Measurements from ENCODE around the gene COMMD9.

DNA sequence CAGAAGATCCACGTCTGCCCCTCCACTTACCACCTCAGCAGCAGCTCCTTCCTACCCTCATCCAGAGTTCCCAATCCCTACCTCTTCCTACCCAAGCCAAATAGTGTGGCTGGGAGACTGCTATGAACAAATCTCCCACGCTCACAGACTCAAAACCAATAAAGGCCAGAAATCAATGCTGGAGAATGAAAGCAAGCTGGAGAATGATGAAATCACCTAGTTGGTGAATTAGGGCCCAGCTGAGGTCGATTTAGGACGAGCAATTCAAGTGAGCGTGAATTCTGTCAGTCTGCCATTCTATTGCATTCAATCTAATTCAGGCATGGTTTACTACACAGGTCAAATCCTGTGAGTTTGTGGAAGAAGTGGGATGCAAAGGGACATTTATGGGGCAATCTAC lies 22.5 kb downstream of the COMMD9 start:
- TF ChIP-seq MXI1 (IDR thresholded peaks at IDR 0.05; ENCODE audit: borderline replicate concordance, low read depth, low read length) (no peak), POLR2A (IDR thresholded peaks at IDR 0.05; ENCODE audit: low read depth, low read length) (no peak), NFE2L2 (IDR thresholded peaks at IDR 0.05; ENCODE audit: low read depth, low read length) (no peak), RCOR1 (IDR thresholded peaks at IDR 0.05; ENCODE audit: insufficient replicate concordance, low read length) (no peak), SMC3 (IDR thresholded peaks at IDR 0.05; ENCODE audit: low read depth, low read length) (no peak), CHD1 (IDR thresholded peaks at IDR 0.05; ENCODE audit: low read depth, low read length) (no peak), RFX5 (IDR thresholded peaks at IDR 0.05; ENCODE audit: low read depth, low read length) (no peak), RAD21 (IDR thresholded peaks at IDR 0.05; ENCODE audit: low read length) (no peak), MAFK (IDR thresholded peaks at IDR 0.05; ENCODE audit: low read depth, low read length) (no peak), CEBPB (IDR thresholded peaks at IDR 0.05; ENCODE audit: low read depth, low read length) (no peak), BHLHE40 (IDR thresholded peaks at IDR 0.05; ENCODE audit: low read depth, low read length) (no peak)
- TF ChIP-seq, protein P1, sequence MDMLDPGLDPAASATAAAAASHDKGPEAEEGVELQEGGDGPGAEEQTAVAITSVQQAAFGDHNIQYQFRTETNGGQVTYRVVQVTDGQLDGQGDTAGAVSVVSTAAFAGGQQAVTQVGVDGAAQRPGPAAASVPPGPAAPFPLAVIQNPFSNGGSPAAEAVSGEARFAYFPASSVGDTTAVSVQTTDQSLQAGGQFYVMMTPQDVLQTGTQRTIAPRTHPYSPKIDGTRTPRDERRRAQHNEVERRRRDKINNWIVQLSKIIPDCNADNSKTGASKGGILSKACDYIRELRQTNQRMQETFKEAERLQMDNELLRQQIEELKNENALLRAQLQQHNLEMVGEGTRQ (IDR thresholded peaks at IDR 0.05; ENCODE audit: low read depth, low read length), result no peak
- TF ChIP-seq, protein P2, sequence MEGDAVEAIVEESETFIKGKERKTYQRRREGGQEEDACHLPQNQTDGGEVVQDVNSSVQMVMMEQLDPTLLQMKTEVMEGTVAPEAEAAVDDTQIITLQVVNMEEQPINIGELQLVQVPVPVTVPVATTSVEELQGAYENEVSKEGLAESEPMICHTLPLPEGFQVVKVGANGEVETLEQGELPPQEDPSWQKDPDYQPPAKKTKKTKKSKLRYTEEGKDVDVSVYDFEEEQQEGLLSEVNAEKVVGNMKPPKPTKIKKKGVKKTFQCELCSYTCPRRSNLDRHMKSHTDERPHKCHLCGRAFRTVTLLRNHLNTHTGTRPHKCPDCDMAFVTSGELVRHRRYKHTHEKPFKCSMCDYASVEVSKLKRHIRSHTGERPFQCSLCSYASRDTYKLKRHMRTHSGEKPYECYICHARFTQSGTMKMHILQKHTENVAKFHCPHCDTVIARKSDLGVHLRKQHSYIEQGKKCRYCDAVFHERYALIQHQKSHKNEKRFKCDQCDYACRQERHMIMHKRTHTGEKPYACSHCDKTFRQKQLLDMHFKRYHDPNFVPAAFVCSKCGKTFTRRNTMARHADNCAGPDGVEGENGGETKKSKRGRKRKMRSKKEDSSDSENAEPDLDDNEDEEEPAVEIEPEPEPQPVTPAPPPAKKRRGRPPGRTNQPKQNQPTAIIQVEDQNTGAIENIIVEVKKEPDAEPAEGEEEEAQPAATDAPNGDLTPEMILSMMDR (conservative IDR thresholded peaks at IDR 0.05; ENCODE audit: low read depth, low read length), result no peak
- TF ChIP-seq, protein P3, sequence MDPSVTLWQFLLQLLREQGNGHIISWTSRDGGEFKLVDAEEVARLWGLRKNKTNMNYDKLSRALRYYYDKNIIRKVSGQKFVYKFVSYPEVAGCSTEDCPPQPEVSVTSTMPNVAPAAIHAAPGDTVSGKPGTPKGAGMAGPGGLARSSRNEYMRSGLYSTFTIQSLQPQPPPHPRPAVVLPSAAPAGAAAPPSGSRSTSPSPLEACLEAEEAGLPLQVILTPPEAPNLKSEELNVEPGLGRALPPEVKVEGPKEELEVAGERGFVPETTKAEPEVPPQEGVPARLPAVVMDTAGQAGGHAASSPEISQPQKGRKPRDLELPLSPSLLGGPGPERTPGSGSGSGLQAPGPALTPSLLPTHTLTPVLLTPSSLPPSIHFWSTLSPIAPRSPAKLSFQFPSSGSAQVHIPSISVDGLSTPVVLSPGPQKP (IDR thresholded peaks at IDR 0.05; ENCODE audit: borderline replicate concordance, low read depth, low read length), result no peak
